ENCODE results near the gene TMEM259.

GRCh38 chr19:960601-960938 is 60.4 kb downstream of the TMEM259 start:
- no peak for TF ChIP-seq CTCF (IDR thresholded peaks at IDR 0.05)
- TF ChIP-seq POLR2A (IDR thresholded peaks at IDR 0.05) = no peak
- no peak for TF ChIP-seq POLR2AphosphoS5 (IDR thresholded peaks at IDR 0.05)
